ENCODE data around the gene EAPP. TPM values are rescaled to one million over a fixed set of nuclear protein-coding genes. Genes with fewer than 3 reads are reported as not detected.
A peak's percentile ranks its signal among the peaks of the same experiment; 100 is the strongest.

EAPP gene
- total and polyA plus RNA-seq, 2 of the 4 experiments (the other 2 are of a cell fraction), result 29.9 to 32.3 TPM

DNA sequence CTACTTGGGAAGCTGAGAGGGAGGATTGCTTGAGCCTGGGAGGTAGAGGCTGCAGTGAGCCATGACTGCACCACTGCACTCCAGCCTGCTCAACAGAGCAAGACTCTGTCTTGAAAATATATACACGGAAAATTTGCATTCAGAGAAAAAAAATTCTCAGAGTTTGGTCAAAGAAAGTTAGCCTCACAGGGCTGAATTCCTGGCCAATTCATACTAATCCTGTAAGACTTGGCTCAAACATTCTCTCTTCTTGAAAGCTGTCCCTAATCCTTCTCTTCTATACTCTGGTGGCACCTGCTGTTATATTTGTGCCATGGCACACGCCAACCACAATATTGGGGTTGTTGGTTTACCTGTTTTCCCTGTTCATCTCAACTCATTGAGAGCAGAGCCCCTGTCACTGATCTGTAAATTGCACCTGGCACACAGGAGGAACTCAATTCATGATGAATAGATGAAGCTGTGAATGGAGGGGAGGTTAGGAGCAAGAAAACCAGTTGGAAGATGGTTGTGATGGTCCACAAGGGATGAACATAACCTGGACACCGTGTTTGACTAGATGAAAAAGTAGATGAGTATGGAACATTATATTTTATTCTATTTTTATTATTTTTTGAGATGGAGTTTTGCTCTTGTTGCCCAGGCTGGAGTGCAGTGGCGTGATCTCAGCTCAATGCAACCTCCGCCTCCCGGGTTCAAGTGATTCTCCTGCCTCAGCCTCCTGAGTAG lies 40.7 kb downstream of the EAPP start:
- Histone ChIP-seq H2BK120ac (ENCODE audit: low read depth, low read length) (no peak overlapping the region), H2BK15ac (ENCODE audit: low read depth, low read length) (no peak overlapping the region), H2BK20ac (ENCODE audit: low read depth, low read length) (no peak overlapping the region), H3K18ac (ENCODE audit: low read depth, low read length) (peak overlapping the region; percentile 24; the same call in 1 of the 2 replicates), H3K4me2 (ENCODE audit: low read depth, low read length) (no peak overlapping the region), H3K4me3 (ENCODE audit: insufficient read depth, low read depth, low read length) (no peak overlapping the region), H3K36me3 (ENCODE audit: control insufficient read depth, insufficient read depth, low read length) (no peaks in the 10 kb centered on the region), H3K27me3 (ENCODE audit: control insufficient read depth, insufficient read depth, low read length) (no peaks in the 10 kb centered on the region), H3K56ac (ENCODE audit: extremely low read depth, insufficient read depth, low read length) (no peak overlapping the region), H3K9me1 (ENCODE audit: insufficient read depth, low read length) (peaks cover 3% of the 10 kb centered on the region; the same call in 1 of the 2 replicates), H3K9me3 (ENCODE audit: control insufficient read depth, insufficient read depth, low read length) (no peaks in the 10 kb centered on the region), H3K4me1 (ENCODE audit: control insufficient read depth, insufficient read depth, low read length) (peaks cover 20% of the 10 kb centered on the region), H3K14ac (replicated peaks; ENCODE audit: low read depth, low read length) (no peak overlapping the region), H3K23ac (ENCODE audit: low read depth, low read length) (no peak overlapping the region), H2BK5ac (ENCODE audit: low read depth, low read length, poor library complexity, severe bottlenecking) (no peak overlapping the region), H4K20me1 (ENCODE audit: insufficient read depth, low read length) (no peaks in the 10 kb centered on the region), H3K9ac (ENCODE audit: low read depth, low read length) (no peak overlapping the region), H4K91ac (ENCODE audit: insufficient read depth, low read depth, low read length) (no peak overlapping the region), H4K5ac (ENCODE audit: low read depth, low read length) (no peak overlapping the region; the same call in 1 of the 2 replicates), H2AFZ (replicated peaks; ENCODE audit: low read length, poor library complexity) (no peak overlapping the region), H4K8ac (ENCODE audit: low read depth in 2 of 2, low read length in 2 of 2) (no peak overlapping the region), H2AK5ac (ENCODE audit: low read depth, low read length) (no peak overlapping the region), H3K4ac (ENCODE audit: low read depth, low read length) (no peak overlapping the region; the same call in 1 of the 2 replicates), H3K27ac (ENCODE audit: insufficient read depth, low read length) (peak overlapping the region; percentile 98; the same call in 1 of the 2 replicates), H2AK9ac (replicated peaks; ENCODE audit: low read depth, low read length, poor library complexity) (no peak overlapping the region), H3K79me1 (ENCODE audit: low read depth in 1 of 2, low read length in 2 of 2) (no peaks in the 10 kb centered on the region)
- TF ChIP-seq POLR2A (IDR thresholded peaks at IDR 0.05; ENCODE audit: low read depth, low read length), result no peak
- TF ChIP-seq RFX5 (IDR thresholded peaks at IDR 0.05; ENCODE audit: low read depth, low read length), result no peak
- TF ChIP-seq, protein P1, sequence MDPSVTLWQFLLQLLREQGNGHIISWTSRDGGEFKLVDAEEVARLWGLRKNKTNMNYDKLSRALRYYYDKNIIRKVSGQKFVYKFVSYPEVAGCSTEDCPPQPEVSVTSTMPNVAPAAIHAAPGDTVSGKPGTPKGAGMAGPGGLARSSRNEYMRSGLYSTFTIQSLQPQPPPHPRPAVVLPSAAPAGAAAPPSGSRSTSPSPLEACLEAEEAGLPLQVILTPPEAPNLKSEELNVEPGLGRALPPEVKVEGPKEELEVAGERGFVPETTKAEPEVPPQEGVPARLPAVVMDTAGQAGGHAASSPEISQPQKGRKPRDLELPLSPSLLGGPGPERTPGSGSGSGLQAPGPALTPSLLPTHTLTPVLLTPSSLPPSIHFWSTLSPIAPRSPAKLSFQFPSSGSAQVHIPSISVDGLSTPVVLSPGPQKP (IDR thresholded peaks at IDR 0.05; ENCODE audit: borderline replicate concordance, low read depth, low read length), result no peak
- TF ChIP-seq, protein P2, sequence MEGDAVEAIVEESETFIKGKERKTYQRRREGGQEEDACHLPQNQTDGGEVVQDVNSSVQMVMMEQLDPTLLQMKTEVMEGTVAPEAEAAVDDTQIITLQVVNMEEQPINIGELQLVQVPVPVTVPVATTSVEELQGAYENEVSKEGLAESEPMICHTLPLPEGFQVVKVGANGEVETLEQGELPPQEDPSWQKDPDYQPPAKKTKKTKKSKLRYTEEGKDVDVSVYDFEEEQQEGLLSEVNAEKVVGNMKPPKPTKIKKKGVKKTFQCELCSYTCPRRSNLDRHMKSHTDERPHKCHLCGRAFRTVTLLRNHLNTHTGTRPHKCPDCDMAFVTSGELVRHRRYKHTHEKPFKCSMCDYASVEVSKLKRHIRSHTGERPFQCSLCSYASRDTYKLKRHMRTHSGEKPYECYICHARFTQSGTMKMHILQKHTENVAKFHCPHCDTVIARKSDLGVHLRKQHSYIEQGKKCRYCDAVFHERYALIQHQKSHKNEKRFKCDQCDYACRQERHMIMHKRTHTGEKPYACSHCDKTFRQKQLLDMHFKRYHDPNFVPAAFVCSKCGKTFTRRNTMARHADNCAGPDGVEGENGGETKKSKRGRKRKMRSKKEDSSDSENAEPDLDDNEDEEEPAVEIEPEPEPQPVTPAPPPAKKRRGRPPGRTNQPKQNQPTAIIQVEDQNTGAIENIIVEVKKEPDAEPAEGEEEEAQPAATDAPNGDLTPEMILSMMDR (conservative IDR thresholded peaks at IDR 0.05; ENCODE audit: low read depth, low read length), result peak; percentile 43
- no peak for TF ChIP-seq NFE2L2 (IDR thresholded peaks at IDR 0.05; ENCODE audit: low read depth, low read length)
- no peak for TF ChIP-seq CHD1 (IDR thresholded peaks at IDR 0.05; ENCODE audit: low read depth, low read length)
- no peak for TF ChIP-seq MAFK (IDR thresholded peaks at IDR 0.05; ENCODE audit: low read depth, low read length)
- TF ChIP-seq MAZ (IDR thresholded peaks at IDR 0.05; ENCODE audit: borderline replicate concordance, low read depth, low read length), result no peak
- no peak; the same call in 1 of the 2 replicates for TF ChIP-seq SMC3 (IDR thresholded peaks at IDR 0.05; ENCODE audit: low read depth, low read length)
- TF ChIP-seq BHLHE40 (IDR thresholded peaks at IDR 0.05; ENCODE audit: low read depth, low read length), result no peak
- TF ChIP-seq RAD21 (IDR thresholded peaks at IDR 0.05; ENCODE audit: low read length), result peak; percentile 49
- TF ChIP-seq MXI1 (IDR thresholded peaks at IDR 0.05; ENCODE audit: borderline replicate concordance, low read depth, low read length), result no peak
- TF ChIP-seq FOS (IDR thresholded peaks at IDR 0.05; ENCODE audit: low read depth, low read length), result no peak
- TF ChIP-seq, protein P3, sequence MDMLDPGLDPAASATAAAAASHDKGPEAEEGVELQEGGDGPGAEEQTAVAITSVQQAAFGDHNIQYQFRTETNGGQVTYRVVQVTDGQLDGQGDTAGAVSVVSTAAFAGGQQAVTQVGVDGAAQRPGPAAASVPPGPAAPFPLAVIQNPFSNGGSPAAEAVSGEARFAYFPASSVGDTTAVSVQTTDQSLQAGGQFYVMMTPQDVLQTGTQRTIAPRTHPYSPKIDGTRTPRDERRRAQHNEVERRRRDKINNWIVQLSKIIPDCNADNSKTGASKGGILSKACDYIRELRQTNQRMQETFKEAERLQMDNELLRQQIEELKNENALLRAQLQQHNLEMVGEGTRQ (IDR thresholded peaks at IDR 0.05; ENCODE audit: low read depth, low read length), result no peak
- TF ChIP-seq CEBPB (IDR thresholded peaks at IDR 0.05; ENCODE audit: low read depth, low read length), result no peak
- intact Hi-C loops (cut with micrococcal nuclease), result loop anchor here (1.0 to 10.0 kb wide), 3 partner anchors 38 to 168 kb away; partner anchors contain the start of gene EAPP
- ChIA-PET CTCF (interaction anchor here (0.6 to 1.2 kb wide), 2 partner anchors 13 to 45 kb away, joined by 3 to 6 read pairs; no protein-coding TSS in a partner anchor), POLR2A (ENCODE audit: unreplicated experiment) (no interaction called here)
- dilution Hi-C loops (cut with HindIII; ENCODE audit: low sequenced_read_pairs, unreplicated experiment), result no loop called here
- in situ Hi-C loops (cut with MboI; ENCODE audit: low sequenced_read_pairs), result loop anchor here (5.0 kb wide), 1 partner anchor 37 kb away; the partner anchor contains the start of gene SPTSSA
- ATAC-seq (ENCODE audit: low read depth), result no peak
- DNase-seq, result peak; percentile 22
- no TSS peak for BruUV-seq (replicated peaks)
- WGBS, 2 experiments (ENCODE audit: extremely low coverage in 2 of 2, insufficient read length in 1 of 2), result 100% methylated on average over 1 of the region's 6 CpGs; no CpG with 5 or more reads in 1 of the 2 experiments

Measured in IMR-90 (cell line).